K562 (cell line): Measurements from ENCODE around the gene MAP3K13. TPM values are rescaled to one million over a fixed set of nuclear protein-coding genes. Genes with fewer than 3 reads are reported as not detected.
A peak's percentile ranks its signal among the peaks of the same experiment; 100 is the strongest.

ENCODE experiments used
- ATAC-seq: fragments of 200-7000 bp; cut with Tn5 transposase; 3 replicates; pipeline ENCODE4 v1.9.1; 2020; ENCODE audit warnings: moderate library complexity
- BruUV-seq: library from RNA; stranded (reverse); fragments of 400-500 nt; replicated peaks from 2 replicates; lab custom pipeline; 2021; lab: Mats Ljungman, UMichigan
- CTCF ChIA-PET: fragments of 300-600 bp; formaldehyde crosslinking; extraction: SDS; loops from one replicate; lab custom pipeline; 2021; ENCODE audit warnings: low intra/inter-chr PET ratio; lab: Yijun Ruan, JAX
- POLR2A ChIA-PET: fragments of 300-600, 350-650 bp; sonication (Branson Sonifier 250); formaldehyde crosslinking; extraction: SDS; loops from one replicate; lab custom pipeline; 2021; ENCODE audit warnings: antibody characterized with exemption, inconsistent platforms; lab: Yijun Ruan, JAX
- DNase-seq, 4 experiments: peaks; one replicate each; pipeline versions ENCODE4 v3.0.0 to v3.0.0-alpha.2; 2011 to 2018; ENCODE audit warnings: low spot score in 3 of 4, mixed read lengths in 3 of 4; ENCODE audit errors: extremely low read depth in 1 of 4
- FAIRE-seq: peaks from 2 replicates; lab custom pipeline; 2011; peaks lifted over from hg19 to GRCh38; lab: Jason Lieb, UNC
- H2AFZ ChIP-seq: 2 replicates; pipeline ENCODE4 v1.6.0; 2011; ENCODE audit warnings: low read depth, low read length, control low read depth, inconsistent platforms
- H3K27ac ChIP-seq: fragments of 200-600 bp; 3 replicates; pipeline ENCODE4 v1.8.0; 2011; ENCODE audit warnings: low read depth, mild to moderate bottlenecking, control low read depth, inconsistent platforms, low read length, moderate library complexity, mixed read lengths; ENCODE audit errors: extremely low read depth
- H3K27me3 ChIP-seq, 2 experiments: fragments of 300-600 bp in 1 of 2; 2 replicates in 1 of 2; 3 replicates in 1 of 2; pipeline versions ENCODE4 v1.6.0 to v1.8.0; 2011; ENCODE audit warnings: inconsistent platforms in 2 of 2, low read length in 2 of 2, mild to moderate bottlenecking in 1 of 2, mixed read lengths in 1 of 2, moderate library complexity in 1 of 2; ENCODE audit not compliant: control insufficient read depth in 2 of 2, insufficient read depth in 2 of 2
- H3K36me3 ChIP-seq: fragments of 300-600 bp; 3 replicates; pipeline ENCODE4 v1.8.0; 2011; ENCODE audit warnings: mild to moderate bottlenecking, low read length, inconsistent platforms; ENCODE audit not compliant: control insufficient read depth, insufficient read depth
- H3K4me1 ChIP-seq, 2 experiments: fragments of 200-600 bp in 1 of 2; replicated peaks in 1 of 2; 2 replicates in 1 of 2; 3 replicates in 1 of 2; pipeline versions ENCODE4 v1.5.1 to v1.8.0; 2011; ENCODE audit warnings: inconsistent platforms in 2 of 2, low read length in 2 of 2, mild to moderate bottlenecking in 1 of 2, mixed read lengths in 1 of 2, moderate library complexity in 1 of 2; ENCODE audit not compliant: control insufficient read depth in 2 of 2, insufficient read depth in 2 of 2
- H3K4me2 ChIP-seq: 2 replicates; pipeline ENCODE4 v1.6.1; 2011; ENCODE audit warnings: low read length, control low read depth, inconsistent platforms, mixed read lengths; ENCODE audit not compliant: insufficient read depth
- H3K4me3 ChIP-seq: fragments of 200-600 bp; sonication (generic), shearing (Covaris generic); 2 replicates; pipeline ENCODE4 v1.5.1; 2016; ENCODE audit warnings: control low read depth, inconsistent platforms
- H3K79me2 ChIP-seq: fragments of 200-600 bp; 3 replicates; pipeline ENCODE4 v1.8.0; 2011; ENCODE audit warnings: low read length, inconsistent platforms; ENCODE audit not compliant: control insufficient read depth, insufficient read depth
- H3K9ac ChIP-seq, 2 experiments: 2 replicates each; pipeline versions ENCODE4 v1.6.0 to v1.6.1; 2011; ENCODE audit warnings: low read depth in 2 of 2, low read length in 2 of 2, control low read depth in 1 of 2, inconsistent platforms in 1 of 2, mild to moderate bottlenecking in 1 of 2, mixed read lengths in 1 of 2; ENCODE audit not compliant: insufficient read depth in 1 of 2
- H3K9me1 ChIP-seq: one replicate; pipeline ENCODE4 v1.6.0; 2011; ENCODE audit warnings: inconsistent platforms, mild to moderate bottlenecking, low read length, moderate library complexity; ENCODE audit not compliant: control insufficient read depth, insufficient read depth
- H3K9me3 ChIP-seq: replicated peaks from 2 replicates; pipeline ENCODE4 v1.5.1; 2011; ENCODE audit warnings: low read depth, low read length, inconsistent platforms; ENCODE audit not compliant: control insufficient read depth, insufficient read depth
- H4K20me1 ChIP-seq: replicated peaks from 2 replicates; pipeline ENCODE4 v1.6.1; 2011; ENCODE audit warnings: low read length, inconsistent platforms, mixed read lengths; ENCODE audit not compliant: control insufficient read depth, insufficient read depth
- HNRNPL ChIP-seq: fragments of 200-400 bp; formaldehyde crosslinking; IDR thresholded peaks from 2 replicates; pipeline ENCODE4 v1.6.1; 2017; ENCODE audit warnings: low read depth, mild to moderate bottlenecking, low read length
- MCM2 ChIP-seq: fragments of 450-650 bp; IDR thresholded peaks from 2 replicates; pipeline ENCODE4 v1.6.1; 2017; ENCODE audit warnings: low read depth, mild to moderate bottlenecking
- PCBP1 ChIP-seq: fragments of 200-400 bp; formaldehyde crosslinking; IDR thresholded peaks from 2 replicates; pipeline ENCODE4 v1.6.1; 2018; ENCODE audit warnings: mild to moderate bottlenecking, low read depth, low read length; ENCODE audit not compliant: poor library complexity, severe bottlenecking
- PHF8 ChIP-seq: fragments of 200-600 bp; sonication (generic); IDR thresholded peaks from 2 replicates; pipeline ENCODE4 v1.6.1; 2012; ENCODE audit warnings: mixed run types, mild to moderate bottlenecking, inconsistent platforms, low read length, moderate library complexity, borderline replicate concordance
- POLR2H ChIP-seq: IDR thresholded peaks from 2 replicates; pipeline ENCODE4 v1.6.1; 2016; ENCODE audit warnings: missing genetic modification characterization, low read depth, mild to moderate bottlenecking, control low read depth, missing compliant biosample characterization, moderate library complexity
- POLR3G ChIP-seq: IDR thresholded peaks from 2 replicates; pipeline ENCODE4 v1.6.1; 2011; ENCODE audit not compliant: insufficient read length, insufficient replicate concordance; ENCODE audit errors: extremely low read depth
- PTTG1 ChIP-seq: fragments of 450-650 bp; IDR thresholded peaks from 2 replicates; pipeline ENCODE4 v1.6.1; 2016; ENCODE audit warnings: low read depth, mild to moderate bottlenecking, missing genetic modification characterization, missing compliant biosample characterization
- RNF2 ChIP-seq: sonication (generic); IDR thresholded peaks from 2 replicates; pipeline ENCODE4 v1.6.1; 2016
- SMARCE1 ChIP-seq: fragments of 450-650 bp; IDR thresholded peaks from 2 replicates; pipeline ENCODE4 v1.7.1; 2016; ENCODE audit warnings: mild to moderate bottlenecking
- TEAD2 ChIP-seq: fragments of 450-650 bp; IDR thresholded peaks from 2 replicates; pipeline ENCODE4 v1.6.1; 2016; ENCODE audit warnings: missing genetic modification characterization, control low read depth, missing compliant biosample characterization
- TRIM24 ChIP-seq, 2 experiments: fragments of 450-650 bp; IDR thresholded peaks; 2 replicates each; pipeline ENCODE4 v1.6.1; 2016
- ZNF165 ChIP-seq: fragments of 250-450 bp; sonication (Bioruptor Pico); IDR thresholded peaks from 2 replicates; pipeline ENCODE4 v1.4.0; 2020; ENCODE audit warnings: borderline replicate concordance
- ZNF561 ChIP-seq: fragments of 450-650 bp; formaldehyde crosslinking; conservative IDR thresholded peaks from 2 replicates; pipeline ENCODE4 v1.4.0; 2020; ENCODE audit warnings: mild to moderate bottlenecking, moderate library complexity
- WGBS: fragments of 100-300 bp; shearing (Covaris generic); methylation state at CpG from one replicate; pipeline ENCODE4 v1.1.6; 2016; ENCODE audit warnings: low coverage, mixed read lengths; ENCODE audit not compliant: insufficient coverage; ENCODE audit errors: missing lambda C conversion rate; 5-methylcytosine and 5-hydroxymethylcytosine counted together
- in situ Hi-C: fragments of 300-500 bp; cut with MboI; formaldehyde crosslinking; loops from 4 replicates; pipeline ENCODE4 v1.15.0; 2018; ENCODE audit warnings: inconsistent platforms, mixed read lengths
- intact Hi-C: fragments of 100-400 bp; cut with micrococcal nuclease; formaldehyde crosslinking; loops from 2 replicates; pipeline ENCODE4 v1.14.2; 2022
- polyA plus RNA-seq, 8 experiments: library from polyadenylated mRNA; depleted of rRNA in 4 of 8; stranded (reverse) in 5 of 8; unstranded in 3 of 8; fragments of >200 nt; fragmentation: Nextera tagmentation in 2 of 8; fragmentation: Illumina TruSeq in 1 of 8; extraction: Ambion mirVana in 2 of 8; extraction: Trizol in 1 of 8; gene quantifications; 2 replicates each; pipeline versions ENCODE4 v1.2.1 to v1.2.3, GENCODE V29; 2011 to 2014; ENCODE audit warnings: inconsistent platforms in 1 of 8, missing spikeins in 1 of 8
- total RNA-seq, 7 experiments: library from RNA; depleted of rRNA in 6 of 7; stranded (reverse); fragments of >200 nt in 6 of 7; fragmentation: Illumina TruSeq in 2 of 7; extraction: Trizol in 2 of 7; gene quantifications; 2 replicates each; pipeline versions ENCODE4 v1.2.1 to v1.2.3, GENCODE V29; 2011 to 2021; ENCODE audit warnings: low replicate concordance in 1 of 7
- TF ChIP-seq, protein P1 (sequence below): fragments of 200-800 bp; sonication (Bioruptor generic); IDR thresholded peaks from 2 replicates; pipeline ENCODE4 v1.6.1; 2017; ENCODE audit warnings: missing genetic modification characterization, missing compliant biosample characterization
- TF ChIP-seq, protein P2 (sequence below): sonication (generic); formaldehyde crosslinking; IDR thresholded peaks from 2 replicates; pipeline ENCODE4 v1.8.1; 2023; ENCODE audit warnings: mild to moderate bottlenecking, missing genetic modification reagents
- TF ChIP-seq, protein P3 (sequence below): fragments of 250-450 bp; sonication (Bioruptor Pico); IDR thresholded peaks from 2 replicates; pipeline ENCODE4 v1.8.0; 2021; ENCODE audit warnings: moderate library complexity, mild to moderate bottlenecking, inconsistent platforms

MAP3K13 gene
- total and polyA plus RNA-seq, 9 of the 15 experiments (the other 6 are each of a cell fraction or from before 2014, with no cell fraction given), result 0.04 to 0.32 (median 0.15) TPM; not detected in 2

DNA sequence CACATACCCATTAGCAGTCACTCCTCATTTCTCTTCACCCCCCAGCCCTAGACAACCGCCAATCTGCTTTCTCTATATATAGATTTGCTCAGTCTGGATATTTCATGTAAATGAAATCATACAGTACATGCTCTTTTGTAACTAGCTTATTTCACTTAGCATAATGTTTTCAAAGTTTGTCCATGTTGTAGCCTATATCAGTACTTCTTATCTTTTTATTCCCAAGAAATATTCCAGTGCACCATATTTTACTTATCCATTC lies 3.1 kb downstream of the MAP3K13 start:
- WGBS, result 0% methylated on average over 1 of the region's 1 CpG
- no peaks in the 10 kb centered on the region for H3K9me3 ChIP-seq
- CTCF ChIA-PET, result no interaction called here
- FAIRE-seq (no peak), ATAC-seq (no peak), DNase-seq (no peak)
- H3K9ac ChIP-seq, result no peak overlapping the region
- POLR2A ChIA-PET, result no interaction called here
- no peak overlapping the region for H3K4me2 ChIP-seq
- no peak for TF ChIP-seq HNRNPL
- peak; percentile 12 for TF ChIP-seq PCBP1
- H3K36me3 ChIP-seq, result no peaks in the 10 kb centered on the region
- no peaks in the 10 kb centered on the region for H4K20me1 ChIP-seq
- in situ Hi-C loops, result no loop called here
- H3K27ac ChIP-seq, result no peak overlapping the region
- no TSS peak for BruUV-seq
- peaks cover 0 to 22% of the 10 kb centered on the region in 2 experiments; a peak in 3 of 5 replicates for H3K27me3 ChIP-seq
- no peaks in the 10 kb centered on the region for H3K79me2 ChIP-seq
- H2AFZ ChIP-seq, result no peak overlapping the region
- no peaks in the 10 kb centered on the region for H3K9me1 ChIP-seq
- intact Hi-C loops, result no loop called here
- H3K4me1 ChIP-seq, result no peaks in the 10 kb centered on the region; a peak in 1 of 5 replicates
- H3K4me3 ChIP-seq, result no peak overlapping the region

DNA sequence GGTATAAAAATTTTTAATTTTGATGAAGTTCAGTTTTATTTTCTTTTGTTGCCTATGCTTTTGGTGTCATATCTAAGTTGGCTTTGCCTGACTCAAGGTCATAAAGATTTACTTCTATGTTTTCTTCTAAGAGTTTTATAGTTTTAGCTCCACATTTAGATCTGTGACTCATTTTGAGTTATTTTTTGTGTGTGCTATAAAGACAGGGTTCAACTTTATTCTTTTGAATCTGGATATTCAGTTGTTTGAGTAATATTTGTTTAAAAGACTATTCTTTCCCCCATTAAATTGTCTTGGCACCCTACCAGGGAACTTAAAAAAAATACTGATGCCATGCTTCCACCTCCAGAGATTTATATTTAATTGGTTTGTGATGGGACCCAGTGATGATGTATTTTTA lies 4.0 kb downstream of the MAP3K13 start:
- Histone ChIP-seq H3K27me3 (peaks cover 0 to 22% of the 10 kb centered on the region in 2 experiments; a peak in 3 of 5 replicates), H3K79me2 (no peaks in the 10 kb centered on the region), H3K9me3 (no peaks in the 10 kb centered on the region), H3K4me2 (no peak overlapping the region), H3K9me1 (no peaks in the 10 kb centered on the region), H3K27ac (no peak overlapping the region), H3K4me1 (no peaks in the 10 kb centered on the region; a peak in 1 of 5 replicates), H2AFZ (no peak overlapping the region), H3K36me3 (no peaks in the 10 kb centered on the region), H3K9ac (no peak overlapping the region), H4K20me1 (no peaks in the 10 kb centered on the region), H3K4me3 (no peak overlapping the region)
- CTCF ChIA-PET, result no interaction called here
- ATAC-seq (no peak), FAIRE-seq (no peak), DNase-seq (no peak)
- intact Hi-C loops, result no loop called here
- no TSS peak for BruUV-seq
- POLR2A ChIA-PET, result no interaction called here
- in situ Hi-C loops, result no loop called here
- TF ChIP-seq RNF2 (no peak), MCM2 (no peak), PTTG1 (tag) (no peak), POLR2H (tag) (no peak), ZNF165 (CRISPR knock-in tag) (no peak), TEAD2 (tag) (no peak), PHF8 (no peak), POLR3G (no peak), SMARCE1 (no peak), TRIM24 (IDR thresholded peaks at IDR 0.05) (no peak), ZNF561 (CRISPR knock-in tag) (no peak)
- TF ChIP-seq, protein P1, sequence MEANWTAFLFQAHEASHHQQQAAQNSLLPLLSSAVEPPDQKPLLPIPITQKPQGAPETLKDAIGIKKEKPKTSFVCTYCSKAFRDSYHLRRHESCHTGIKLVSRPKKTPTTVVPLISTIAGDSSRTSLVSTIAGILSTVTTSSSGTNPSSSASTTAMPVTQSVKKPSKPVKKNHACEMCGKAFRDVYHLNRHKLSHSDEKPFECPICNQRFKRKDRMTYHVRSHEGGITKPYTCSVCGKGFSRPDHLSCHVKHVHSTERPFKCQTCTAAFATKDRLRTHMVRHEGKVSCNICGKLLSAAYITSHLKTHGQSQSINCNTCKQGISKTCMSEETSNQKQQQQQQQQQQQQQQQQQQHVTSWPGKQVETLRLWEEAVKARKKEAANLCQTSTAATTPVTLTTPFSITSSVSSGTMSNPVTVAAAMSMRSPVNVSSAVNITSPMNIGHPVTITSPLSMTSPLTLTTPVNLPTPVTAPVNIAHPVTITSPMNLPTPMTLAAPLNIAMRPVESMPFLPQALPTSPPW (CRISPR knock-in tag), result no peak
- TF ChIP-seq, protein P2, sequence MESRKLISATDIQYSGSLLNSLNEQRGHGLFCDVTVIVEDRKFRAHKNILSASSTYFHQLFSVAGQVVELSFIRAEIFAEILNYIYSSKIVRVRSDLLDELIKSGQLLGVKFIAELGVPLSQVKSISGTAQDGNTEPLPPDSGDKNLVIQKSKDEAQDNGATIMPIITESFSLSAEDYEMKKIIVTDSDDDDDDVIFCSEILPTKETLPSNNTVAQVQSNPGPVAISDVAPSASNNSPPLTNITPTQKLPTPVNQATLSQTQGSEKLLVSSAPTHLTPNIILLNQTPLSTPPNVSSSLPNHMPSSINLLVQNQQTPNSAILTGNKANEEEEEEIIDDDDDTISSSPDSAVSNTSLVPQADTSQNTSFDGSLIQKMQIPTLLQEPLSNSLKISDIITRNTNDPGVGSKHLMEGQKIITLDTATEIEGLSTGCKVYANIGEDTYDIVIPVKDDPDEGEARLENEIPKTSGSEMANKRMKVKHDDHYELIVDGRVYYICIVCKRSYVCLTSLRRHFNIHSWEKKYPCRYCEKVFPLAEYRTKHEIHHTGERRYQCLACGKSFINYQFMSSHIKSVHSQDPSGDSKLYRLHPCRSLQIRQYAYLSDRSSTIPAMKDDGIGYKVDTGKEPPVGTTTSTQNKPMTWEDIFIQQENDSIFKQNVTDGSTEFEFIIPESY (CRISPR knock-in tag), result no peak
- TF ChIP-seq, protein P3, sequence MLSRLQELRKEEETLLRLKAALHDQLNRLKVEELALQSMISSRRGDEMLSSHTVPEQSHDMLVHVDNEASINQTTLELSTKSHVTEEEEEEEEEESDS, result no peak
